HG03175 (cell line): ENCODE data around the gene TSPAN7.
A peak's percentile ranks its signal among the peaks of the same experiment; 100 is the strongest.

ENCODE experiments used
- ATAC-seq: cut with Tn5 transposase; IDR thresholded peaks from one replicate; pipeline ENCODE4 v1.9.1; 2021; ENCODE audit warnings: mild to moderate bottlenecking, moderate library complexity; ENCODE audit not compliant: unreplicated experiment

TSPAN7 gene

GRCh38 chrX:38561126-38561868 lies at the start of gene TSPAN7:
Gene TSPAN7, plus strand, starts transcription at chrX:38561542. Its CDS starts 5 bp downstream, at chrX:38561547.
- ATAC-seq = peak; percentile 73

- ATAC-seq = no peak
Measured at GRCh38 chrX:38513112-38513742, 48.1 kb upstream of the TSPAN7 start.

GRCh38 chrX:38514016-38514854 lies 47.1 kb upstream of the TSPAN7 start:
- no peak for ATAC-seq

- no peak for ATAC-seq
Measured at GRCh38 chrX:38515291-38515690, 46.1 kb upstream of the TSPAN7 start.

GRCh38 chrX:38516196-38516774 lies 45.1 kb upstream of the TSPAN7 start:
- no peak for ATAC-seq

GRCh38 chrX:38519651-38520050 lies 41.7 kb upstream of the TSPAN7 start:
- no peak for ATAC-seq

GRCh38 chrX:38538134-38538533 lies 23.2 kb upstream of the TSPAN7 start:
- ATAC-seq = no peak

- no peak for ATAC-seq
Measured at GRCh38 chrX:38539748-38540147, 21.6 kb upstream of the TSPAN7 start.

- ATAC-seq = no peak
Measured at GRCh38 chrX:38548508-38548907, 12.8 kb upstream of the TSPAN7 start.

GRCh38 chrX:38552721-38553120 lies 8.6 kb upstream of the TSPAN7 start:
- no peak for ATAC-seq

- ATAC-seq = no peak
Measured at GRCh38 chrX:38558686-38559085, 2.7 kb upstream of the TSPAN7 start.

GRCh38 chrX:38560776-38561125 lies 591 bp upstream of the TSPAN7 start:
- ATAC-seq = no peak

GRCh38 chrX:38561951-38562719 lies 793 bp downstream of the TSPAN7 start:
- ATAC-seq = no peak

GRCh38 chrX:38563030-38563429 lies 1.7 kb downstream of the TSPAN7 start:
- no peak for ATAC-seq

GRCh38 chrX:38570396-38570795 lies 9.1 kb downstream of the TSPAN7 start:
- ATAC-seq = no peak

GRCh38 chrX:38571058-38571457 lies 9.7 kb downstream of the TSPAN7 start:
- no peak for ATAC-seq

GRCh38 chrX:38574858-38575257 lies 13.5 kb downstream of the TSPAN7 start:
- ATAC-seq = no peak

- ATAC-seq = no peak
Measured at GRCh38 chrX:38575888-38576287, 14.5 kb downstream of the TSPAN7 start.

- ATAC-seq = no peak
Measured at GRCh38 chrX:38577738-38578137, 16.4 kb downstream of the TSPAN7 start.

- no peak for ATAC-seq
Measured at GRCh38 chrX:38578167-38578566, 16.8 kb downstream of the TSPAN7 start.

GRCh38 chrX:38583181-38583580 lies 21.8 kb downstream of the TSPAN7 start:
- no peak for ATAC-seq
